CD4-positive, alpha-beta T cell treated with Interleukin-15 for 4 hours (primary cell): ENCODE results near the gene SUPV3L1.

Experiments
- DNase-seq: peaks from one replicate; pipeline ENCODE4 v3.0.0-alpha.2; 2020; ENCODE audit warnings: low spot score

SUPV3L1 gene

GRCh38 chr10:69202332-69202731, 22.3 kb downstream of the SUPV3L1 start:
- no peak for DNase-seq

- DNase-seq, result no peak
Measured at GRCh38 chr10:69208761-69209160, 28.7 kb downstream of the SUPV3L1 start.

- no peak for DNase-seq
Measured at GRCh38 chr10:69209787-69210484, 29.9 kb downstream of the SUPV3L1 start.

- DNase-seq, result no peak
Measured at GRCh38 chr10:69211104-69211503, 31.1 kb downstream of the SUPV3L1 start.

GRCh38 chr10:69211524-69211923, 31.5 kb downstream of the SUPV3L1 start:
- DNase-seq, result no peak

- DNase-seq, result no peak
Measured at GRCh38 chr10:69213591-69214311, 33.7 kb downstream of the SUPV3L1 start.

- DNase-seq, result no peak
Measured at GRCh38 chr10:69214666-69215131, 34.7 kb downstream of the SUPV3L1 start.

- peak; percentile 18 for DNase-seq
Measured at GRCh38 chr10:69215405-69216171, 35.6 kb downstream of the SUPV3L1 start.

GRCh38 chr10:69216577-69217118, 36.6 kb downstream of the SUPV3L1 start:
- DNase-seq, result no peak

GRCh38 chr10:69217119-69217754, 37.2 kb downstream of the SUPV3L1 start:
- no peak for DNase-seq

- no peak for DNase-seq
Measured at GRCh38 chr10:69218831-69219230, 38.8 kb downstream of the SUPV3L1 start.

GRCh38 chr10:69220041-69220451, 40.0 kb downstream of the SUPV3L1 start, which contains the start of gene HKDC1:
Gene HKDC1, plus strand, starts transcription at chr10:69220332. Its CDS starts 104 bp downstream, at chr10:69220436.
- DNase-seq, result no peak

GRCh38 chr10:69220507-69220906, 40.5 kb downstream of the SUPV3L1 start:
- no peak for DNase-seq

- peak; percentile 80 for DNase-seq
Measured at GRCh38 chr10:69222157-69223027, 42.4 kb downstream of the SUPV3L1 start.

GRCh38 chr10:69223028-69223342, 43.0 kb downstream of the SUPV3L1 start:
- no peak for DNase-seq

- no peak for DNase-seq
Measured at GRCh38 chr10:69224862-69225657, 45.0 kb downstream of the SUPV3L1 start.

- no peak for DNase-seq
Measured at GRCh38 chr10:69225681-69226080, 45.6 kb downstream of the SUPV3L1 start.

- DNase-seq, result no peak
Measured at GRCh38 chr10:69226919-69227450, 47.0 kb downstream of the SUPV3L1 start.

GRCh38 chr10:69228151-69228550, 48.1 kb downstream of the SUPV3L1 start:
- no peak for DNase-seq

- DNase-seq, result no peak
Measured at GRCh38 chr10:69229616-69229916, 49.5 kb downstream of the SUPV3L1 start.
